Eye (tissue), 1 donor: ENCODE results near the gene TMPRSS13.
A peak's percentile ranks its signal among the peaks of the same experiment; 100 is the strongest.
"Not testable (repeated sequence)": the region's sequence is repeated elsewhere in the genome, so short reads cannot be mapped to it uniquely, and the experiment has no call there.

ENCODE experiments used
- DNase-seq: peaks from one replicate; pipeline ENCODE4 v3.0.0-alpha.2; 2015

Gene TMPRSS13

GRCh38 chr11:117869604-117870003, 59.6 kb downstream of the TMPRSS13 start:
- no peak for DNase-seq

GRCh38 chr11:117868815-117869561, 60.2 kb downstream of the TMPRSS13 start:
- DNase-seq: no peak

- no peak for DNase-seq
Measured at GRCh38 chr11:117868088-117868487, 61.1 kb downstream of the TMPRSS13 start.

GRCh38 chr11:117866526-117866925, 62.7 kb downstream of the TMPRSS13 start:
- DNase-seq: no peak

GRCh38 chr11:117865546-117865945, 63.7 kb downstream of the TMPRSS13 start:
- not testable (repeated sequence) for DNase-seq

- no peak for DNase-seq
Measured at GRCh38 chr11:117863383-117863782, 65.8 kb downstream of the TMPRSS13 start.

GRCh38 chr11:117862753-117863152, 66.4 kb downstream of the TMPRSS13 start:
- no peak for DNase-seq

GRCh38 chr11:117862019-117862725, 67.0 kb downstream of the TMPRSS13 start:
- no peak for DNase-seq

- peak; percentile 61 for DNase-seq
Measured at GRCh38 chr11:117861151-117862018, 67.8 kb downstream of the TMPRSS13 start.

- no peak for DNase-seq
Measured at GRCh38 chr11:117860139-117860538, 69.1 kb downstream of the TMPRSS13 start.

- DNase-seq: no peak
Measured at GRCh38 chr11:117859488-117860112, 69.6 kb downstream of the TMPRSS13 start.

GRCh38 chr11:117859061-117859460, 70.1 kb downstream of the TMPRSS13 start:
- no peak for DNase-seq

- DNase-seq: no peak
Measured at GRCh38 chr11:117857734-117858414, 71.3 kb downstream of the TMPRSS13 start.

GRCh38 chr11:117855912-117856651, 73.1 kb downstream of the TMPRSS13 start:
- DNase-seq: no peak

GRCh38 chr11:117855186-117855845, 73.9 kb downstream of the TMPRSS13 start:
- DNase-seq: no peak

- DNase-seq: no peak
Measured at GRCh38 chr11:117852309-117852708, 76.9 kb downstream of the TMPRSS13 start.

GRCh38 chr11:117851852-117852251, 77.3 kb downstream of the TMPRSS13 start:
- DNase-seq: peak; percentile 30

- peak; percentile 56 for DNase-seq
Measured at GRCh38 chr11:117851106-117851505, 78.1 kb downstream of the TMPRSS13 start.
